ENCODE data around the gene NOS1AP. TPM values are rescaled to one million over a fixed set of nuclear protein-coding genes. Genes with fewer than 3 reads are reported as not detected.

The NOS1AP gene
- total RNA-seq, 2 donors from 2014 or later, result 3.1 to 4.0 TPM

GRCh38 chr1:162363823-162364222 lies 294.3 kb downstream of the NOS1AP start:
- 77 to 96% methylated on average over 3 of the region's 3 CpGs for WGBS, 2 donors
- intact Hi-C loops (cut with DNase I), result no loop called here
- Histone ChIP-seq H3K36me3 (replicated peaks in 1 of 2; ENCODE audit: insufficient read depth in 1 of 2, low read depth in 2 of 2) (peaks cover 0 to 2% of the 10 kb centered on the region in 2 donors), H3K9me3 (no peaks in the 10 kb centered on the region), H3K4me1 (no peaks in the 10 kb centered on the region), H3K27ac (no peak overlapping the region), H3K27me3 (no peaks in the 10 kb centered on the region), H3K4me3 (no peak overlapping the region)
- no peak for TF ChIP-seq CTCF (IDR thresholded peaks at IDR 0.05)
- TF ChIP-seq POLR2A (IDR thresholded peaks at IDR 0.05), result no peak
- no peak for DNase-seq
- no peak for ATAC-seq

GRCh38 chr1:162364498-162364897 lies 295.0 kb downstream of the NOS1AP start:
- TF ChIP-seq POLR2A (IDR thresholded peaks at IDR 0.05), result no peak
- TF ChIP-seq CTCF (IDR thresholded peaks at IDR 0.05), result no peak
- DNase-seq, result no peak
- no peak overlapping the region for H3K27ac ChIP-seq
- H3K4me1 ChIP-seq, result no peaks in the 10 kb centered on the region
- H3K36me3 ChIP-seq (replicated peaks in 1 of 2; ENCODE audit: insufficient read depth in 1 of 2, low read depth in 2 of 2), result peaks cover 0 to 2% of the 10 kb centered on the region in 2 donors
- no peaks in the 10 kb centered on the region for H3K27me3 ChIP-seq
- ATAC-seq, result no peak
- no peak overlapping the region for H3K4me3 ChIP-seq
- 86 to 100% methylated on average over 1 of the region's 1 CpG for WGBS, 2 donors
- intact Hi-C loops (cut with DNase I), result no loop called here
- no peaks in the 10 kb centered on the region for H3K9me3 ChIP-seq

GRCh38 chr1:162365284-162366020 lies 296.0 kb downstream of the NOS1AP start:
- Histone ChIP-seq H3K4me1 (no peaks in the 10 kb centered on the region), H3K4me3 (no peak overlapping the region), H3K27me3 (no peaks in the 10 kb centered on the region), H3K36me3 (replicated peaks in 1 of 2; ENCODE audit: insufficient read depth in 1 of 2, low read depth in 2 of 2) (peaks cover 0 to 2% of the 10 kb centered on the region in 2 donors), H3K27ac (no peak overlapping the region), H3K9me3 (no peaks in the 10 kb centered on the region)
- WGBS, 2 donors, result 87 to 97% methylated on average over 10 of the region's 10 CpGs
- intact Hi-C loops (cut with DNase I), result no loop called here
- no peak for ATAC-seq
- no peak for DNase-seq
- no peak for TF ChIP-seq POLR2A (IDR thresholded peaks at IDR 0.05)
- TF ChIP-seq CTCF (IDR thresholded peaks at IDR 0.05), result no peak

- 0 to 66% methylated on average over 1 to 4 of the region's 4 CpGs for WGBS, 2 donors
- DNase-seq, result no peak
- Histone ChIP-seq H3K36me3 (replicated peaks in 1 of 2; ENCODE audit: insufficient read depth in 1 of 2, low read depth in 2 of 2) (peaks cover 0 to 2% of the 10 kb centered on the region in 2 donors), H3K27ac (no peak overlapping the region), H3K4me3 (no peak overlapping the region), H3K4me1 (no peaks in the 10 kb centered on the region), H3K27me3 (no peaks in the 10 kb centered on the region), H3K9me3 (no peaks in the 10 kb centered on the region)
- TF ChIP-seq CTCF (IDR thresholded peaks at IDR 0.05), result no peak
- no peak for TF ChIP-seq POLR2A (IDR thresholded peaks at IDR 0.05)
- no peak for ATAC-seq
- intact Hi-C loops (cut with DNase I), result no loop called here
These were observed 296.7 kb downstream of the NOS1AP start for GRCh38 chr1:162366149-162366548.

GRCh38 chr1:162366671-162367070 lies 297.2 kb downstream of the NOS1AP start:
- H3K27ac ChIP-seq, result no peak overlapping the region
- no peak for DNase-seq
- intact Hi-C loops (cut with DNase I), result no loop called here
- no peak for ATAC-seq
- no peaks in the 10 kb centered on the region for H3K9me3 ChIP-seq
- H3K27me3 ChIP-seq, result no peaks in the 10 kb centered on the region
- no peak overlapping the region for H3K4me3 ChIP-seq
- H3K36me3 ChIP-seq (replicated peaks in 1 of 2; ENCODE audit: insufficient read depth in 1 of 2, low read depth in 2 of 2), result peaks cover 0 to 2% of the 10 kb centered on the region in 2 donors
- 84 to 89% methylated on average over 9 of the region's 9 CpGs for WGBS, 2 donors
- no peaks in the 10 kb centered on the region for H3K4me1 ChIP-seq
- TF ChIP-seq POLR2A (IDR thresholded peaks at IDR 0.05) (no peak), CTCF (IDR thresholded peaks at IDR 0.05) (no peak)

Data from body of pancreas (tissue), 4 donors.